HepG2 (cell line): ENCODE data around the gene EPHA10. TPM values are rescaled to one million over a fixed set of nuclear protein-coding genes. Genes with fewer than 3 reads are reported as not detected.

Source experiments
- ATAD3A ChIP-seq: sonication (generic); formaldehyde crosslinking; IDR thresholded peaks from 2 replicates; pipeline ENCODE4 v1.4.0; 2020; ENCODE audit warnings: missing genetic modification reagents
- JUND ChIP-seq: sonication (generic); formaldehyde crosslinking; IDR thresholded peaks from 2 replicates; pipeline ENCODE4 v1.8.0; 2022; ENCODE audit warnings: mild to moderate bottlenecking, missing genetic modification reagents
- MIXL1 ChIP-seq: IDR thresholded peaks from 2 replicates; pipeline ENCODE4 v1.6.1; 2016
- PHF8 ChIP-seq: sonication (generic); formaldehyde crosslinking; IDR thresholded peaks from 2 replicates; pipeline ENCODE4 v1.5.0; 2020; ENCODE audit warnings: missing genetic modification reagents
- PLRG1 ChIP-seq: fragments of 450-650 bp; conservative IDR thresholded peaks from 2 replicates; pipeline ENCODE4 v1.6.1; 2016
- SAFB2 ChIP-seq: sonication (generic); formaldehyde crosslinking; IDR thresholded peaks from 2 replicates; pipeline ENCODE4 v1.5.1; 2020; ENCODE audit warnings: missing genetic modification reagents, low read depth, mild to moderate bottlenecking, borderline replicate concordance
- SIN3B ChIP-seq: fragments of 150-350 bp; IDR thresholded peaks from 2 replicates; pipeline ENCODE4 v1.6.1; 2014; ENCODE audit warnings: low read length
- SIX1 ChIP-seq: sonication (generic); formaldehyde crosslinking; IDR thresholded peaks from 2 replicates; pipeline ENCODE4 v1.4.0; 2020; ENCODE audit warnings: missing genetic modification reagents, borderline replicate concordance
- SP1 ChIP-seq, 2 experiments: fragments of 450-650 bp in 1 of 2; sonication (generic) in 1 of 2; formaldehyde crosslinking in 1 of 2; IDR thresholded peaks; 2 replicates each; pipeline versions ENCODE4 v1.4.0 to v1.6.1; 2016 to 2020; ENCODE audit warnings: missing genetic modification reagents in 1 of 2
- ZNF510 ChIP-seq: sonication (generic); formaldehyde crosslinking; IDR thresholded peaks from 2 replicates; pipeline ENCODE4 v1.4.0; 2020; ENCODE audit warnings: low read depth, mild to moderate bottlenecking, missing genetic modification reagents
- ZNF782 ChIP-seq: sonication (generic); formaldehyde crosslinking; IDR thresholded peaks from 2 replicates; pipeline ENCODE4 v1.4.0; 2020; ENCODE audit warnings: missing genetic modification reagents, mild to moderate bottlenecking, borderline replicate concordance
- ZNF878 ChIP-seq: sonication (generic); formaldehyde crosslinking; IDR thresholded peaks from 2 replicates; pipeline ENCODE4 v1.8.1; 2023; ENCODE audit warnings: mild to moderate bottlenecking, missing genetic modification reagents, moderate library complexity
- ZSCAN12 ChIP-seq: sonication (generic); formaldehyde crosslinking; IDR thresholded peaks from 2 replicates; pipeline ENCODE4 v1.9.0; 2021; ENCODE audit warnings: mild to moderate bottlenecking, missing genetic modification reagents
- polyA plus RNA-seq, 8 experiments: library from polyadenylated mRNA; depleted of rRNA in 3 of 8; stranded (reverse) in 7 of 8; unstranded in 1 of 8; fragments of >200 nt; fragmentation: Illumina TruSeq in 4 of 8; extraction: Trizol in 4 of 8; gene quantifications; 2 replicates each; pipeline versions ENCODE4 v1.2.1 to v1.2.3, GENCODE V29; 2011 to 2016; ENCODE audit warnings: low read depth in 4 of 8, missing spikeins in 1 of 8, mixed read lengths in 1 of 8; ENCODE audit not compliant: insufficient read depth in 1 of 8
- total RNA-seq, 5 experiments: library from RNA; depleted of rRNA; stranded (reverse); fragments of >200 nt; fragmentation: Illumina TruSeq; extraction: Trizol; gene quantifications; 2 replicates each; pipeline ENCODE4 v1.2.3, GENCODE V29; 2016; ENCODE audit warnings: low read depth in 1 of 5
- TF ChIP-seq, protein P1 (sequence below): sonication (generic); formaldehyde crosslinking; IDR thresholded peaks from 2 replicates; pipeline ENCODE4 v1.4.0; 2020; ENCODE audit warnings: mild to moderate bottlenecking, missing genetic modification reagents
- TF ChIP-seq, protein P2 (sequence below), 2 experiments: sonication (generic) in 1 of 2; formaldehyde crosslinking in 1 of 2; IDR thresholded peaks; 2 replicates each; pipeline versions ENCODE4 v1.4.0 to v1.6.1; 2016 to 2020; ENCODE audit warnings: borderline replicate concordance in 1 of 2, low read depth in 1 of 2, mild to moderate bottlenecking in 1 of 2, missing genetic modification reagents in 1 of 2
- TF ChIP-seq, protein P3 (sequence below): IDR thresholded peaks from 2 replicates; pipeline ENCODE4 v1.6.1; 2016; ENCODE audit warnings: control low read depth

EPHA10 gene
- total and polyA plus RNA-seq, 2 of the 13 experiments (the other 11 are each of a cell fraction or from before 2014, with no cell fraction given): 0.11 to 0.58 TPM

- TF ChIP-seq ZNF878 (CRISPR knock-in tag) (no peak), ATAD3A (CRISPR knock-in tag) (no peak), MIXL1 (no peak), SIN3B (peak; percentile 99), ZNF782 (CRISPR knock-in tag) (no peak), ZNF510 (CRISPR knock-in tag) (no peak), PHF8 (CRISPR knock-in tag) (peak; percentile 69), SAFB2 (CRISPR knock-in tag) (no peak), ZSCAN12 (CRISPR knock-in tag) (no peak), SIX1 (no peak), JUND (0 out of 2 replicates have a peak, but pooled peaks have one; percentile 19), SP1 (IDR thresholded peaks at IDR 0.05) (no peak), SP1 (CRISPR knock-in tag; IDR thresholded peaks at IDR 0.05) (peak; percentile 49; the same call in 1 of the 2 replicates), PLRG1 (no peak)
- TF ChIP-seq, protein P1, sequence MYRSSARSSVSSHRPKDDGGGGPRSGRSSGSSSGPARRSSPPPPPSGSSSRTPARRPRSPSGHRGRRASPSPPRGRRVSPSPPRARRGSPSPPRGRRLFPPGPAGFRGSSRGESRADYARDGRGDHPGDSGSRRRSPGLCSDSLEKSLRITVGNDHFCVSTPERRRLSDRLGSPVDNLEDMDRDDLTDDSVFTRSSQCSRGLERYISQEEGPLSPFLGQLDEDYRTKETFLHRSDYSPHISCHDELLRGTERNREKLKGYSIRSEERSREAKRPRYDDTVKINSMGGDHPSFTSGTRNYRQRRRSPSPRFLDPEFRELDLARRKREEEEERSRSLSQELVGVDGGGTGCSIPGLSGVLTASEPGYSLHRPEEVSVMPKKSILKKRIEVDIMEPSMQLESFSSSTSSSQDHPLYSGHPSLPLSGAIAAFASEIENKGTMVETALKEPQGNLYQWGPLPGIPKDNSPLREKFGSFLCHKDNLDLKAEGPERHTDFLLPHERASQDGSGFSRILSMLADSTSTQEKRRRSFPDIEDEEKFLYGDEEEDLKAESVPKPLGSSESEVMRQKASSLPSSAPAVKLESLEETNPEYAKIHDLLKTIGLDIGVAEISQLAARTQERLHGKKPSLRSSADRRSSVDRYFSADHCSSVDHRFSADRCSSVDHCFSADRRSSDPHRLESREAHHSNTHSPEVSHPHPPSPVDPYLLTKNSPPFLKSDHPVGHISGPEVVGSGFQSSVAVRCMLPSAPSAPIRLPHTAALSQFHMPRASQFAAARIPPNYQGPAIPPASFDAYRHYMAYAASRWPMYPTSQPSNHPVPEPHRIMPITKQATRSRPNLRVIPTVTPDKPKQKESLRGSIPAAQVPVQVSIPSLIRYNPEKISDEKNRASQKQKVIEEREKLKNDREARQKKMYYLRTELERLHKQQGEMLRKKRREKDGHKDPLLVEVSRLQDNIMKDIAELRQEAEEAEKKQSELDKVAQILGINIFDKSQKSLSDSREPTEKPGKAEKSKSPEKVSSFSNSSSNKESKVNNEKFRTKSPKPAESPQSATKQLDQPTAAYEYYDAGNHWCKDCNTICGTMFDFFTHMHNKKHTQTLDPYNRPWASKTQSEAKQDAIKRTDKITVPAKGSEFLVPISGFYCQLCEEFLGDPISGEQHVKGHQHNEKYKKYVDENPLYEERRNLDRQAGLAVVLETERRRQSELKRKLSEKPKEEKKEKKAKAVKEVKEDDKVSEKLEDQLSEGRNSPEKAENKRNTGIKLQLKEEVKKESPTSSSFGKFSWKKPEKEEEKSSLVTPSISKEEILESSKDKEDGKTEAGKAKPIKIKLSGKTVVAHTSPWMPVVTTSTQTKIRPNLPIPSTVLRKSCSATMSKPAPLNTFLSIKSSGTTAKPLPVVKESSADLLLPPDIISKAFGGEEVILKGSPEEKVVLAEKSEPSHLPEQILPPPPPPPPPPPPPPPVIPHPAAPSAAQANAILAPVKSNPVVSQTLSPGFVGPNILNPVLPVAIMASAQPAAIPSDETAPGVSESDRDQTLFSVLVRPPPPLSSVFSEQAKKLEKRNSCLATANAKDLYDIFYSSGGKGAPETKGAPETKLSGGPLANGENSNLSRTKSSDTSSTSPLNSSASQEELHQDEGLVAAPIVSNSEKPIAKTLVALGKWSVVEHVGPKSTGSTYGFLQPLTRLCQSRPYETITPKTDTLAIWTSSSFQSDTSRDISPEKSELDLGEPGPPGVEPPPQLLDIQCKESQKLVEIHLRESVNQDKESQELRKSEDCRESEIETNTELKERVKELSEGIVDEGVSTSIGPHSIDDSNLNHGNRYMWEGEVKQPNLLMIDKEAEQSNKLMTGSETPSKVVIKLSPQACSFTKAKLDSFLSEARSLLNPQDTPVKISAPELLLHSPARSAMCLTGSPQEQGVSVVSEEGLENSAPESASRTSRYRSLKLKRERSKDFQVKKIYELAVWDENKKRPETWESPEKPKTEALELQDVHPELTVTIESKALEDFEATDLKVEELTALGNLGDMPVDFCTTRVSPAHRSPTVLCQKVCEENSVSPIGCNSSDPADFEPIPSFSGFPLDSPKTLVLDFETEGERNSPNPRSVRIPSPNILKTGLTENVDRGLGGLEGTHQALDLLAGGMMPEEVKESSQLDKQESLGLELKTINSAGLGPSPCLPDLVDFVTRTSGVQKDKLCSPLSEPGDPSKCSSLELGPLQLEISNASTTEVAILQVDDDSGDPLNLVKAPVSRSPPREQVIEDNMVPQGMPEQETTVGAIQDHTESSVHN (CRISPR knock-in tag): no peak; the same call in 1 of the 2 replicates
- TF ChIP-seq, protein P2, sequence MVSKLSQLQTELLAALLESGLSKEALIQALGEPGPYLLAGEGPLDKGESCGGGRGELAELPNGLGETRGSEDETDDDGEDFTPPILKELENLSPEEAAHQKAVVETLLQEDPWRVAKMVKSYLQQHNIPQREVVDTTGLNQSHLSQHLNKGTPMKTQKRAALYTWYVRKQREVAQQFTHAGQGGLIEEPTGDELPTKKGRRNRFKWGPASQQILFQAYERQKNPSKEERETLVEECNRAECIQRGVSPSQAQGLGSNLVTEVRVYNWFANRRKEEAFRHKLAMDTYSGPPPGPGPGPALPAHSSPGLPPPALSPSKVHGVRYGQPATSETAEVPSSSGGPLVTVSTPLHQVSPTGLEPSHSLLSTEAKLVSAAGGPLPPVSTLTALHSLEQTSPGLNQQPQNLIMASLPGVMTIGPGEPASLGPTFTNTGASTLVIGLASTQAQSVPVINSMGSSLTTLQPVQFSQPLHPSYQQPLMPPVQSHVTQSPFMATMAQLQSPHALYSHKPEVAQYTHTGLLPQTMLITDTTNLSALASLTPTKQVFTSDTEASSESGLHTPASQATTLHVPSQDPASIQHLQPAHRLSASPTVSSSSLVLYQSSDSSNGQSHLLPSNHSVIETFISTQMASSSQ (IDR thresholded peaks at IDR 0.05; ENCODE audit: low read depth): no peak
- TF ChIP-seq, protein P2 (CRISPR knock-in tag; IDR thresholded peaks at IDR 0.05; ENCODE audit: borderline replicate concordance): peak; percentile 11; the same call in 1 of the 2 replicates
- TF ChIP-seq, protein P3, sequence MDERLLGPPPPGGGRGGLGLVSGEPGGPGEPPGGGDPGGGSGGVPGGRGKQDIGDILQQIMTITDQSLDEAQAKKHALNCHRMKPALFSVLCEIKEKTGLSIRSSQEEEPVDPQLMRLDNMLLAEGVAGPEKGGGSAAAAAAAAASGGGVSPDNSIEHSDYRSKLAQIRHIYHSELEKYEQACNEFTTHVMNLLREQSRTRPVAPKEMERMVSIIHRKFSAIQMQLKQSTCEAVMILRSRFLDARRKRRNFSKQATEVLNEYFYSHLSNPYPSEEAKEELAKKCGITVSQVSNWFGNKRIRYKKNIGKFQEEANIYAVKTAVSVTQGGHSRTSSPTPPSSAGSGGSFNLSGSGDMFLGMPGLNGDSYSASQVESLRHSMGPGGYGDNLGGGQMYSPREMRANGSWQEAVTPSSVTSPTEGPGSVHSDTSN: no peak
These were observed 72.7 kb downstream of the EPHA10 start, which contains the start of gene CDCA8 (continued) for GRCh38 chr1:37692078-37692833.
